Uterine smooth muscle cell (primary cell): ENCODE data around the gene TRIM58. TPM values are rescaled to one million over a fixed set of nuclear protein-coding genes. Genes with fewer than 3 reads are reported as not detected.

Experiments
- total RNA-seq: library from RNA; depleted of rRNA; stranded (reverse); fragments of >200 nt; gene quantifications from 2 replicates; pipeline ENCODE4 v1.2.3, GENCODE V29; 2014

Gene TRIM58, protein sequence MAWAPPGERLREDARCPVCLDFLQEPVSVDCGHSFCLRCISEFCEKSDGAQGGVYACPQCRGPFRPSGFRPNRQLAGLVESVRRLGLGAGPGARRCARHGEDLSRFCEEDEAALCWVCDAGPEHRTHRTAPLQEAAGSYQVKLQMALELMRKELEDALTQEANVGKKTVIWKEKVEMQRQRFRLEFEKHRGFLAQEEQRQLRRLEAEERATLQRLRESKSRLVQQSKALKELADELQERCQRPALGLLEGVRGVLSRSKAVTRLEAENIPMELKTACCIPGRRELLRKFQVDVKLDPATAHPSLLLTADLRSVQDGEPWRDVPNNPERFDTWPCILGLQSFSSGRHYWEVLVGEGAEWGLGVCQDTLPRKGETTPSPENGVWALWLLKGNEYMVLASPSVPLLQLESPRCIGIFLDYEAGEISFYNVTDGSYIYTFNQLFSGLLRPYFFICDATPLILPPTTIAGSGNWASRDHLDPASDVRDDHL
- total RNA-seq: 0.37 and 0.66 TPM in 2 replicates

DNA sequence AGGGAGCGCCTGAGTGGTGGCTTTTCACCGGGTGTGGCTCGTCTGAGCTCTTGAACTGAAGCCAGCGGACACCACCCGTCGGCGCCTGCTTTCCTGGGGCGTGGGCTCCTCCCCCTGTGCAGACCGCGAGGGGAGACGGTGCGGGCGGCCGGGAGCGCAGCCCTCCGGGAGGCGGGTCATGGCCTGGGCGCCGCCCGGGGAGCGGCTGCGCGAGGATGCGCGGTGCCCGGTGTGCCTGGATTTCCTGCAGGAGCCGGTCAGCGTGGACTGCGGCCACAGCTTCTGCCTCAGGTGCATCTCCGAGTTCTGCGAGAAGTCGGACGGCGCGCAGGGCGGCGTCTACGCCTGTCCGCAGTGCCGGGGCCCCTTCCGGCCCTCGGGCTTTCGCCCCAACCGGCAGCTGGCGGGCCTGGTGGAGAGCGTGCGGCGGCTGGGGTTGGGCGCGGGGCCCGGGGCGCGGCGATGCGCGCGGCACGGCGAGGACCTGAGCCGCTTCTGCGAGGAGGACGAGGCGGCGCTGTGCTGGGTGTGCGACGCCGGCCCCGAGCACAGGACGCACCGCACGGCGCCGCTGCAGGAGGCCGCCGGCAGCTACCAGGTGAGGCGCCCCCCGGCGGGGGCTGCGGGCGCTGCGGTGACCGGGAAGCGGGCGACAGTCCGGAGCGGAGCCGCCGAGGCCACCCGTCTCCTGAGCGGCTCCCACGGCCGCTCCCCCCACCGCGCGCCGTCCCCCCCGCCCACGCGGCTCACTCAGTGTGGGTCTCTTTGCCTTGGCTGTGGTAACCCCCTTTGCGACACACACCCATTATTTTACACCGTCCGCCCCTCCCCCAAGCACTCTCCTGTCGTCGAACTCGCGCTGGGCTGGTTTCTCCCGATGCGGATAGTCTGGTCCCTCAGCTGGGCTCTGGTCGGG is at the start of gene TRIM58:
Gene TRIM58, plus strand, starts transcription at position 119 of the 916 bp plus-strand sequence. Its CDS starts 60 bp downstream, at position 179.

DNA sequence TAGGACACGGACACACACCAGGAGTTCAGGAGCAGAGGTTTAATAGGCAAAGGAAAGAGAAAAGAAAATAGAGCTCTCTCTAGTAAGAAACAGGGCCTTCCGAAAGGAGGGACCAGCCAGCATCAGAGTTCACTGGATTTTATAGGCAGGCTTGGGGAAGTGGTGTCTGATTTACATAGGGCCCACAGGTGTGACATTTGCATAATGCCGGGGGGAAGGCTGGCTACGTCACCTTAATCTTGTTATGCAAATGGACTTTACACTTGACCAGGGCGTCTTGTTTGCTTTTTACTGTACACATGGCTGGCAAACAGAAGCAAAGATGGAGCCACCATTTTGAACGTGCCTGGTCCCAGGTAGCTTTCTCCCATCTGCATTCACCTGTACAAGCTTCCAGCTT is 33.0 kb upstream of the TRIM58 start, which contains the start of gene OR14A16:
Gene OR14A16, minus strand, starts transcription at position 97 of the 400 bp plus-strand sequence. CDS start 8,390 bp downstream, outside the sequence.

DNA sequence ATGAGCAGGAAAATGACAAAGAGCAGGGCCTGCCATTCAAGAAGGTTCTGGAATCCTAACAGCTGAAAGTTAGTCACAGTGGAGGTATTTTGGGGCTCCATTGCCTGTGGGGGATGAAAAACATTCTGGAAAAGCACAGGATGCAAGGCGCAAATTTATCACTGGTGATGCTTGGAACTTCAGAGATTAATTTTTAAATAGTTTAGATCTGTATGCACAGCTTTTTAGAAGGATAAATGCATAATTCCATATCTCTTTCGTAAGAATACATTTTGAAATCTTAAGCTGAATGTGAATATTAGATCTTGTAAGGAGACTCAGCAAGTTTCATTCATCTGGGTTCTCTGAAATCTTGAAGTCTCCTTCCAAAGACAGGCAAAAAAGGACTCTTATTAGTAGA is 15.2 kb upstream of the TRIM58 start, which contains the start of gene OR11L1:
Gene OR11L1, minus strand, starts transcription at position 101 of the 400 bp plus-strand sequence. Its CDS starts 0 bp downstream, at position 101.

DNA sequence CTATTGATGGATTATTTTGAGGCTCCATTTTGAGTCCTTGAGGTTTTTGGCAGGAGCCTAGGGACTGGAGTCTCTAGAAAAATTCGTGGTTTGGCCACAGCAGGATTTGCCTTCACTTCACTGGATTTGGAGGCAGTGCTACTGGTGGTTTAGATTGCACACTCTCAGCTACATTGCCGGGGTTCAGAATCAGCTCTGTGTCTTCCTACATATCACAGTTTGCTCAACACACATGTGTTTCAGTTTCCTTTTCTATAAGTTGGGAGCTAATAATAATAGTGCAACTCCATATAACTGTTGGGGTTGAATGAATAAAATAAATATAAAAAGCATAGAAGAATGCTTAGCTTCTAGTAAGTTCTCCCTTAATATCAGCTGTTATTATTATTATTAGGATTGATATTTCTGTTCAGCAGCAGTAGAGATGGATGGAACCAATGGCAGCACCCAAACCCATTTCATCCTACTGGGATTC is 38.2 kb downstream of the TRIM58 start, which contains the start of gene OR2W3:
Gene OR2W3, plus strand, starts transcription at position 425 of the 475 bp plus-strand sequence. Its CDS starts 0 bp downstream, at position 425.

DNA sequence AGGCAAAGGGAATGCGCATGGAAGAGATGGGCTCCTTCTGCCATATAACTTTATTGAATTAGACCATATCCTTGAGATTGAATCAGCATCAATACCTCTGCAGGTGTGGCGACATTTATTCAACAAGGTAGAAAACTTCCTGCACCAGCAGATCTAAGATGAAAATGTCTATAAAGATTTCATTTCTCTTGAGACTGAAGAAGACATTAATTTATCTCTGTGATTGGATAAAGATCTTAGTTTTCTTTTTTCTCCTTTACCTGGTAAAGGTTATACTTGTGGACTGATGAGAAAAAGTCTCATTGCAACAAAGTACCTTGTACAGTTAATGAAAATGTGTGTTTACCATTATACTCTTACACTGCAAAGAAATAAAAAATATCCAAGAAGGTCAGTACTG is 63.0 kb downstream of the TRIM58 start, which contains the start of gene OR2T8:
Gene OR2T8, plus strand, starts transcription at position 301 of the 400 bp plus-strand sequence. CDS start 766 bp downstream, outside the sequence.

DNA sequence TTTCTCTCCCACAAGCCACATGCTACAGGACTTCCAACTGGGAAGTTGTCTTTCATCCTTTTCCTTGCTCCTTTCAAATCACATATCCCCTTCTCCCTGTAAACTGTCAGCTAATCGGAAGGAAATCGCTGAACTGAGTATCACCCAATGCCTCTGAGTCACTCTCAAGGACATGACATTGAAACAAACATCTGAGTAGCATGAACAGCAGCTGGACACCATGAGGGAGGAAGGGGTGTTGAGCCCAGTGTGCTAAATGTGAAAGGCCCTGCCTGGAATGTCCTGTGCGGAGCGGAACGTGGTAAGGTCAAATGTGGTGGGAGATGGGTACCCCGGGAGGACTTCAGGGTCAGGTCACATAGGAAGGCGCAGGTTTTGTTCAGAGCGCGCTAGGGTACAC is 67.9 kb downstream of the TRIM58 start, which contains the start of gene OR2AJ1:
Gene OR2AJ1, plus strand, starts transcription at position 22 of the 400 bp plus-strand sequence. CDS start 8,880 bp downstream, outside the sequence.

Other genes starting within 250 kb of the TRIM58 start
- not detected in 2 replicates for gene OR13G1, start 177.4 kb upstream of the TRIM58 start, total RNA-seq
- not detected in 2 replicates for gene OR6F1, start 140.5 kb upstream of the TRIM58 start, total RNA-seq
- gene OR14K1, start 118.6 kb upstream of the TRIM58 start, total RNA-seq: not detected in 2 replicates
- gene OR14A2, start 109.0 kb upstream of the TRIM58 start, total RNA-seq: not detected in 2 replicates
- gene OR1C1, start 96.6 kb upstream of the TRIM58 start, total RNA-seq: not detected in 2 replicates
- gene OR14A16, start 33.1 kb upstream of the TRIM58 start, total RNA-seq: not detected in 2 replicates
- gene OR11L1, start 15.3 kb upstream of the TRIM58 start, total RNA-seq: not detected in 2 replicates
- not detected in 2 replicates for gene OR2W3, start 38.4 kb downstream of the TRIM58 start, total RNA-seq
- gene OR2T8, start 63.1 kb downstream of the TRIM58 start, total RNA-seq: not detected in 2 replicates
- gene OR2AJ1, start 67.7 kb downstream of the TRIM58 start, total RNA-seq: not detected in 2 replicates
- gene OR2L8, start 91.7 kb downstream of the TRIM58 start, total RNA-seq: 0.25 TPM in 1 of 2 replicates, not detected in the other
- 0.25 TPM in 1 of 2 replicates, not detected in the other for gene OR2AK2, start 108.0 kb downstream of the TRIM58 start, total RNA-seq
- under 0.01 and 0.12 TPM in 2 replicates for gene OR2L5, start 156.5 kb downstream of the TRIM58 start, total RNA-seq
- under 0.01 TPM in 1 of 2 replicates, not detected in the other for gene OR2L2, start 172.9 kb downstream of the TRIM58 start, total RNA-seq
- gene OR2L3, start 189.6 kb downstream of the TRIM58 start, total RNA-seq: 0.11 and 0.12 TPM in 2 replicates
- gene OR2L13, start 238.0 kb downstream of the TRIM58 start, total RNA-seq: not detected in 2 replicates